HG03469 (cell line): Measurements from ENCODE around the gene ZNF398.
"Not testable (repeated sequence)": the region's sequence is repeated elsewhere in the genome, so short reads cannot be mapped to it uniquely, and the experiment has no call there.

Source experiments
- ATAC-seq: cut with Tn5 transposase; IDR thresholded peaks from one replicate; pipeline ENCODE4 v1.9.1; 2021; ENCODE audit warnings: mild to moderate bottlenecking, moderate library complexity, moderate number of reproducible peaks; ENCODE audit not compliant: unreplicated experiment

Gene ZNF398

GRCh38 chr7:149223761-149224160 lies 76.5 kb downstream of the ZNF398 start:
- no peak for ATAC-seq

GRCh38 chr7:149224352-149224751 lies 77.1 kb downstream of the ZNF398 start:
- ATAC-seq = no peak

- ATAC-seq = no peak
Measured at GRCh38 chr7:149225106-149225505, 77.9 kb downstream of the ZNF398 start.

- no peak for ATAC-seq
Measured at GRCh38 chr7:149225656-149226055, 78.4 kb downstream of the ZNF398 start.

- not testable (repeated sequence) for ATAC-seq
Measured at GRCh38 chr7:149226366-149226765, 79.1 kb downstream of the ZNF398 start.

GRCh38 chr7:149226840-149227494 lies 79.7 kb downstream of the ZNF398 start:
- ATAC-seq = no peak

GRCh38 chr7:149228831-149229471 lies 81.7 kb downstream of the ZNF398 start:
- no peak for ATAC-seq

- ATAC-seq = no peak
Measured at GRCh38 chr7:149229526-149229925, 82.3 kb downstream of the ZNF398 start.

GRCh38 chr7:149232362-149232761 lies 85.1 kb downstream of the ZNF398 start:
- ATAC-seq = no peak
